CD14-positive monocyte (primary cell): Measurements from ENCODE around the gene IZUMO4. TPM values are rescaled to one million over a fixed set of nuclear protein-coding genes. Genes with fewer than 3 reads are reported as not detected.
"Not testable (repeated sequence)": the region's sequence is repeated elsewhere in the genome, so short reads cannot be mapped to it uniquely, and the experiment has no call there.

ENCODE experiments used
- DNase-seq, 3 donors: peaks; one replicate each; pipeline ENCODE4 v3.0.0-alpha.2; 2011 to 2022
- H2AFZ ChIP-seq: 2 replicates; pipeline ENCODE4 v1.6.0; 2012; ENCODE audit warnings: mild to moderate bottlenecking, low read depth, low read length, inconsistent platforms; ENCODE audit not compliant: insufficient read depth, poor library complexity, severe bottlenecking
- H3K27ac ChIP-seq, 2 donors: 1 replicate in 1 of 2; 2 replicates in 1 of 2; pipeline ENCODE4 v1.5.1; 2012 to 2013; ENCODE audit warnings: low read length in 2 of 2, control low read depth in 1 of 2, inconsistent platforms in 1 of 2, low read depth in 1 of 2, mild to moderate bottlenecking in 1 of 2
- H3K27me3 ChIP-seq, 2 donors: one replicate each; pipeline versions ENCODE4 v1.6.0 to v1.6.1; 2011 to 2013; ENCODE audit warnings: low read length in 2 of 2; ENCODE audit not compliant: control insufficient read depth in 2 of 2, insufficient read depth in 2 of 2
- H3K36me3 ChIP-seq, 2 donors: replicated peaks in 1 of 2; 1 replicate in 1 of 2; 2 replicates in 1 of 2; pipeline versions ENCODE4 v1.5.1 to v1.6.1; 2012 to 2013; ENCODE audit warnings: low read length in 2 of 2, control low read depth in 1 of 2, inconsistent platforms in 1 of 2, mild to moderate bottlenecking in 1 of 2; ENCODE audit not compliant: insufficient read depth in 2 of 2, control insufficient read depth in 1 of 2
- H3K4me1 ChIP-seq, 2 donors: 1 replicate in 1 of 2; 2 replicates in 1 of 2; pipeline versions ENCODE4 v1.5.1 to v1.6.1; 2012 to 2013; ENCODE audit warnings: low read length in 2 of 2, control low read depth in 1 of 2, inconsistent platforms in 1 of 2, mild to moderate bottlenecking in 1 of 2, moderate library complexity in 1 of 2; ENCODE audit not compliant: insufficient read depth in 2 of 2, control insufficient read depth in 1 of 2
- H3K4me2 ChIP-seq: replicated peaks from 2 replicates; pipeline ENCODE3; 2012; ENCODE audit warnings: low read length, moderate library complexity, mild to moderate bottlenecking; ENCODE audit not compliant: poor library complexity, severe bottlenecking; ENCODE audit errors: extremely low read depth
- H3K4me3 ChIP-seq, 3 experiments: fragments of 200-600 bp in 1 of 3; sonication (generic) in 1 of 3; replicated peaks in 1 of 3; 1 replicate in 2 of 3; 2 replicates in 1 of 3; pipeline ENCODE4 v1.5.1; 2011 to 2013; ENCODE audit warnings: low read length in 3 of 3, mild to moderate bottlenecking in 3 of 3, control low read depth in 2 of 3, low read depth in 2 of 3, inconsistent platforms in 1 of 3, moderate library complexity in 1 of 3
- H3K79me2 ChIP-seq: 2 replicates; pipeline ENCODE4 v1.6.0; 2012; ENCODE audit warnings: mild to moderate bottlenecking, control low read depth, inconsistent platforms, low read length, moderate library complexity; ENCODE audit not compliant: insufficient read depth
- H3K9ac ChIP-seq: 2 replicates; pipeline ENCODE4 v1.6.0; 2017; ENCODE audit warnings: low read length, mild to moderate bottlenecking; ENCODE audit not compliant: insufficient read depth, poor library complexity, severe bottlenecking
- H3K9me3 ChIP-seq, 2 donors: replicated peaks in 1 of 2; 1 replicate in 1 of 2; 2 replicates in 1 of 2; pipeline versions ENCODE4 v1.5.1 to v1.6.1; 2012 to 2013; ENCODE audit warnings: low read length in 2 of 2, control low read depth in 1 of 2; ENCODE audit not compliant: control insufficient read depth in 1 of 2, insufficient read depth in 1 of 2
- H4K20me1 ChIP-seq: 2 replicates; pipeline ENCODE4 v1.6.0; 2012; ENCODE audit warnings: mild to moderate bottlenecking, low read length, control low read depth, moderate library complexity; ENCODE audit not compliant: insufficient read depth
- H3K27ac Mint-ChIP-seq, 7 donors: one replicate each; pipeline ENCODE4 v1.8.0; 2020; ENCODE audit warnings: mild to moderate bottlenecking in 7 of 7, mixed read lengths in 7 of 7, moderate library complexity in 6 of 7, inconsistent platforms in 2 of 7
- H3K27me3 Mint-ChIP-seq, 3 donors: one replicate each; pipeline ENCODE4 v1.8.0; 2021 to 2022; ENCODE audit warnings: low read depth in 3 of 3, mild to moderate bottlenecking in 3 of 3, mixed read lengths in 3 of 3, moderate library complexity in 3 of 3, inconsistent platforms in 1 of 3
- H3K36me3 Mint-ChIP-seq, 2 donors: one replicate each; pipeline ENCODE4 v1.8.0; 2020; ENCODE audit warnings: mixed read lengths in 2 of 2, inconsistent platforms in 1 of 2, mild to moderate bottlenecking in 1 of 2
- H3K4me1 Mint-ChIP-seq: one replicate; pipeline ENCODE4 v1.8.0; 2020; ENCODE audit warnings: mild to moderate bottlenecking, mixed read lengths
- H3K4me3 Mint-ChIP-seq, 2 donors: one replicate each; pipeline ENCODE4 v1.8.0; 2020; ENCODE audit warnings: mild to moderate bottlenecking in 2 of 2, mixed read lengths in 2 of 2, moderate library complexity in 1 of 2
- H3K9me3 Mint-ChIP-seq, 7 donors: one replicate each; pipeline ENCODE4 v1.8.0; 2020 to 2022; ENCODE audit warnings: mixed read lengths in 7 of 7, mild to moderate bottlenecking in 6 of 7, moderate library complexity in 6 of 7, inconsistent platforms in 2 of 7
- CTCF ChIP-seq: fragments of 200-600 bp; IDR thresholded peaks from one replicate; pipeline ENCODE4 v1.8.0; 2022; ENCODE audit warnings: antibody characterized with exemption, mild to moderate bottlenecking
- WGBS: methylation state at CpG from one replicate; pipeline ENCODE4 v1.1.5; 2013; ENCODE audit warnings: missing lambda C conversion rate; ENCODE audit not compliant: insufficient coverage; 5-methylcytosine and 5-hydroxymethylcytosine counted together
- intact Hi-C, 2 donors: fragments of 100-400 bp; cut with micrococcal nuclease; formaldehyde crosslinking; loops; one replicate each; pipeline versions ENCODE4 v1.15.0 to v1.15.1; 2023
- polyA plus RNA-seq, 3 donors: library from polyadenylated mRNA; depleted of rRNA in 1 of 3; unstranded in 2 of 3; stranded (reverse) in 1 of 3; fragments of 300-500 nt in 2 of 3; fragments of >200 nt in 1 of 3; fragmentation: Illumina TruSeq in 2 of 3; gene quantifications; 1 replicate in 2 of 3; 2 replicates in 1 of 3; pipeline ENCODE4 v1.2.3, GENCODE V29; 2012 to 2021

Gene IZUMO4
- polyA plus RNA-seq, 3 donors, result 0.41 to 17.5 (median 0.80) TPM

- peaks cover 28% of the 10 kb centered on the region for H3K79me2 ChIP-seq
- H2AFZ ChIP-seq, result no peak overlapping the region
- Mint-ChIP-seq H3K36me3 (peaks cover 56 to 82% of the 10 kb centered on the region in 2 donors), H3K27me3 (no peaks in the 10 kb centered on the region), H3K9me3 (no peaks in the 10 kb centered on the region), H3K4me1 (no peaks in the 10 kb centered on the region), H3K4me3 (no peak overlapping the region), H3K27ac (peak overlapping the region in 4 of 7 donors; percentile 8 to 59 (median 23))
- H3K4me2 ChIP-seq, result no peak overlapping the region
- no peaks in the 10 kb centered on the region for H3K9me3 ChIP-seq
- TF ChIP-seq CTCF, result no peak
- H3K27ac ChIP-seq, result no peak overlapping the region
- no peaks in the 10 kb centered on the region for H3K27me3 ChIP-seq
- H4K20me1 ChIP-seq, result peaks cover 84% of the 10 kb centered on the region
- intact Hi-C loops, result no loop called here
- no peak overlapping the region for H3K9ac ChIP-seq
- H3K4me3 ChIP-seq, result no peak overlapping the region
- WGBS, result 95% methylated on average over 20 of the region's 28 CpGs
- H3K4me1 ChIP-seq, result no peaks in the 10 kb centered on the region
- DNase-seq, result no peak
- H3K36me3 ChIP-seq, result peaks cover 72 to 75% of the 10 kb centered on the region in 2 donors
These were observed 33.4 kb downstream of the IZUMO4 start for GRCh38 chr19:2129892-2130770.

GRCh38 chr19:2131012-2131975, 34.6 kb downstream of the IZUMO4 start:
- H3K4me1 ChIP-seq, H3K27me3 Mint-ChIP-seq, DNase-seq, H2AFZ ChIP-seq, H3K4me2 ChIP-seq, H3K9me3 ChIP-seq, H3K27ac ChIP-seq, H3K4me3 Mint-ChIP-seq, H3K9ac ChIP-seq, H3K27me3 ChIP-seq, H3K4me1 Mint-ChIP-seq, H3K4me3 ChIP-seq, intact Hi-C loops, H3K9me3 Mint-ChIP-seq: not testable (repeated sequence)
- Histone ChIP-seq H4K20me1 (peaks cover 85% of the 10 kb centered on the region), H3K36me3 (peaks cover 68 to 79% of the 10 kb centered on the region in 2 donors), H3K79me2 (peaks cover 36% of the 10 kb centered on the region)
- H3K36me3 Mint-ChIP-seq, result peaks cover 56 to 82% of the 10 kb centered on the region in 2 donors
- H3K27ac Mint-ChIP-seq, result peak overlapping the region in 1 of 7 donors; percentile 68
- WGBS, result 94% methylated on average over 52 of the region's 67 CpGs
